Type B pancreatic cell (in vitro differentiated cells): ENCODE results near the gene LSM14A. TPM values are rescaled to one million over a fixed set of nuclear protein-coding genes. Genes with fewer than 3 reads are reported as not detected.
"Not testable (repeated sequence)": the region's sequence is repeated elsewhere in the genome, so short reads cannot be mapped to it uniquely, and the experiment has no call there.

Experiments
- DNase-seq: peaks from one replicate; pipeline ENCODE4 v3.0.0; 2021; ENCODE audit warnings: mixed read lengths; ENCODE audit not compliant: unreplicated experiment; ENCODE audit errors: extremely low spot score
- H3K27ac Mint-ChIP-seq: 2 replicates; pipeline ENCODE4 v1.8.0; 2021; ENCODE audit warnings: mild to moderate bottlenecking, mixed read lengths
- H3K27me3 Mint-ChIP-seq: 2 replicates; pipeline ENCODE4 v1.8.0; 2021; ENCODE audit warnings: mixed read lengths
- H3K36me3 Mint-ChIP-seq: 2 replicates; pipeline ENCODE4 v1.8.0; 2021; ENCODE audit warnings: mixed read lengths
- H3K4me1 Mint-ChIP-seq: one replicate; pipeline ENCODE4 v1.8.0; 2021; ENCODE audit warnings: mixed read lengths; ENCODE audit not compliant: unreplicated experiment
- H3K4me3 Mint-ChIP-seq: 2 replicates; pipeline ENCODE4 v1.8.0; 2021; ENCODE audit warnings: mild to moderate bottlenecking, mixed read lengths
- H3K9me3 Mint-ChIP-seq: 2 replicates; pipeline ENCODE4 v1.8.0; 2021; ENCODE audit warnings: mixed read lengths
- total RNA-seq: library from RNA; stranded (reverse); gene quantifications from 2 replicates; pipeline ENCODE4 v1.2.1, GENCODE V29; 2021; ENCODE audit warnings: low replicate concordance
- TF ChIP-seq, protein P1 (sequence below): fragments of 200-600 bp; sonication (generic); conservative IDR thresholded peaks from 2 replicates; pipeline ENCODE4 v1.5.0; 2021; ENCODE audit warnings: antibody characterized with exemption, mild to moderate bottlenecking

The LSM14A gene
- total RNA-seq, 1 donor from 2014 or later = 112 TPM

DNA sequence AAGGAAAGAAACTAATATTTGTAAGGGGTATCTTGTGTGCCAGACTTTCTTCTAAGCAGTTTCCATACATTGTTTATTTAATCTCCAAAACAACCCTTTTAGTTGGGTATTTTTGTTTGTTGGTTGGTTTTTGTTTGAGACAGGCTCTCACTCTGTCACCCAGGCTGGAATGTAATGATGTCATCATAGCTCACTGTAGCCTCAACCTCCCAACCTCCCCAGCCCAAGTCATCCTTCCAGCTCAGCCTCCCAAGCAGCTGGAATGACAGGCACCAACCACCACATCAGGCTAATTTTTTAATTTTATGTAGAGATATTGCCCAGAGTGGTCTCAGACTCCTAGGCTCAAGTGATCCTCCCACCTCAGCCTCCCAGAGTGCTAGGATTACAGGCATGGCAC lies 41.2 kb upstream of the LSM14A start:
- H3K27me3 Mint-ChIP-seq = no peaks in the 10 kb centered on the region
- H3K4me3 Mint-ChIP-seq = no peak overlapping the region
- TF ChIP-seq, protein P1, sequence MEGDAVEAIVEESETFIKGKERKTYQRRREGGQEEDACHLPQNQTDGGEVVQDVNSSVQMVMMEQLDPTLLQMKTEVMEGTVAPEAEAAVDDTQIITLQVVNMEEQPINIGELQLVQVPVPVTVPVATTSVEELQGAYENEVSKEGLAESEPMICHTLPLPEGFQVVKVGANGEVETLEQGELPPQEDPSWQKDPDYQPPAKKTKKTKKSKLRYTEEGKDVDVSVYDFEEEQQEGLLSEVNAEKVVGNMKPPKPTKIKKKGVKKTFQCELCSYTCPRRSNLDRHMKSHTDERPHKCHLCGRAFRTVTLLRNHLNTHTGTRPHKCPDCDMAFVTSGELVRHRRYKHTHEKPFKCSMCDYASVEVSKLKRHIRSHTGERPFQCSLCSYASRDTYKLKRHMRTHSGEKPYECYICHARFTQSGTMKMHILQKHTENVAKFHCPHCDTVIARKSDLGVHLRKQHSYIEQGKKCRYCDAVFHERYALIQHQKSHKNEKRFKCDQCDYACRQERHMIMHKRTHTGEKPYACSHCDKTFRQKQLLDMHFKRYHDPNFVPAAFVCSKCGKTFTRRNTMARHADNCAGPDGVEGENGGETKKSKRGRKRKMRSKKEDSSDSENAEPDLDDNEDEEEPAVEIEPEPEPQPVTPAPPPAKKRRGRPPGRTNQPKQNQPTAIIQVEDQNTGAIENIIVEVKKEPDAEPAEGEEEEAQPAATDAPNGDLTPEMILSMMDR = no peak
- DNase-seq = no peak
- H3K36me3 Mint-ChIP-seq = no peaks in the 10 kb centered on the region
- H3K27ac Mint-ChIP-seq = no peak overlapping the region
- H3K9me3 Mint-ChIP-seq = no peaks in the 10 kb centered on the region
- no peaks in the 10 kb centered on the region for H3K4me1 Mint-ChIP-seq

GRCh38 chr19:34132145-34132544 lies 40.2 kb upstream of the LSM14A start:
- not testable (repeated sequence) for H3K4me1 Mint-ChIP-seq, H3K27ac Mint-ChIP-seq, H3K36me3 Mint-ChIP-seq, H3K27me3 Mint-ChIP-seq, H3K4me3 Mint-ChIP-seq, H3K9me3 Mint-ChIP-seq, DNase-seq

GRCh38 chr19:34132706-34133105 lies 39.6 kb upstream of the LSM14A start:
- H3K27ac Mint-ChIP-seq, DNase-seq, H3K27me3 Mint-ChIP-seq, H3K9me3 Mint-ChIP-seq, H3K4me3 Mint-ChIP-seq, H3K36me3 Mint-ChIP-seq, H3K4me1 Mint-ChIP-seq: not testable (repeated sequence)

GRCh38 chr19:34134190-34135053 lies 37.9 kb upstream of the LSM14A start:
- no peaks in the 10 kb centered on the region for H3K36me3 Mint-ChIP-seq
- DNase-seq = peak; percentile 91
- peak overlapping the region; percentile 89 for H3K27ac Mint-ChIP-seq
- H3K9me3 Mint-ChIP-seq = no peaks in the 10 kb centered on the region
- H3K4me1 Mint-ChIP-seq = no peaks in the 10 kb centered on the region
- H3K27me3 Mint-ChIP-seq = peaks cover 2% of the 10 kb centered on the region
- peak overlapping the region; percentile 94 for H3K4me3 Mint-ChIP-seq
- TF ChIP-seq, protein P1 = no peak

- H3K27ac Mint-ChIP-seq = peak overlapping the region; percentile 89
Observed at GRCh38 chr19:34135054-34135800, 37.1 kb upstream of the LSM14A start.

GRCh38 chr19:34135821-34136611 lies 36.3 kb upstream of the LSM14A start:
- no peak for DNase-seq
- H3K4me3 Mint-ChIP-seq = peak overlapping the region; percentile 94
- H3K4me1 Mint-ChIP-seq = no peaks in the 10 kb centered on the region
- H3K27ac Mint-ChIP-seq = no peak overlapping the region
- TF ChIP-seq, protein P1 = no peak
- H3K9me3 Mint-ChIP-seq = no peaks in the 10 kb centered on the region
- H3K36me3 Mint-ChIP-seq = no peaks in the 10 kb centered on the region
- peaks cover 2% of the 10 kb centered on the region for H3K27me3 Mint-ChIP-seq

More at GRCh38 chr19:34135054-34135800, 37.1 kb upstream of the LSM14A start:
- no peaks in the 10 kb centered on the region for H3K9me3 Mint-ChIP-seq
- peak overlapping the region; percentile 94 for H3K4me3 Mint-ChIP-seq
- DNase-seq = no peak
- TF ChIP-seq, protein P1 = no peak
- peaks cover 2% of the 10 kb centered on the region for H3K27me3 Mint-ChIP-seq
- H3K4me1 Mint-ChIP-seq = no peaks in the 10 kb centered on the region
- no peaks in the 10 kb centered on the region for H3K36me3 Mint-ChIP-seq
